ENCODE data around the gene PDE1C.

The PDE1C gene

DNA sequence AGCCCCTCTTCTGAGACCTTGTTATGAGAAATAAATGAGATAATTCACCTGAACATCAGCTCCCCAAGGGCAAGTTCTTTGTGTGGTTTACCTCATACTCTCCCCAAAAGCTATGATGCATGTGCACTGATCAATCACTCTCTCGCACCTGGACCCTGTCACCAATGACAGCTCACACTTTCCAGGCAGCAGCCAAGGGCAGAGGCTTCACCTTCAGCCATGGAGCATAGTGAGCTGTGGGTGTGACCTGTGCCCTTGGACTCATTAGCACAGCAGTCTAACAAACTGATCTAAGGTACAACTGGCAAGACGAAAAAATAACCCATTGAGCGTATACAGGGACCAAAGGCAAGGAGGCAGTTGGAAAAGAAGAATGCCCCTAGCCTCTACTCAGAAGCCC is 17.0 kb downstream of the PDE1C start:
- H3K9me3 ChIP-seq (ENCODE audit: control insufficient read depth, low read length) = no peaks in the 10 kb centered on the region
- H3K36me3 ChIP-seq (ENCODE audit: control insufficient read depth in 1 of 2, insufficient read depth in 2 of 2, low read depth in 1 of 2, low read length in 2 of 2) = peaks cover 3 to 4% of the 10 kb centered on the region in 2 experiments
- H3K23ac ChIP-seq (ENCODE audit: low read length in 2 of 2) = no peak overlapping the region
- no peak overlapping the region for H4K8ac ChIP-seq (ENCODE audit: low read length)
- H2BK12ac ChIP-seq (ENCODE audit: low read length in 2 of 2) = no peak overlapping the region
- no peak overlapping the region for H3K9ac ChIP-seq (ENCODE audit: low read length)
- H2BK120ac ChIP-seq (ENCODE audit: low read depth, low read length) = no peak overlapping the region
- H4K91ac ChIP-seq (ENCODE audit: low read length) = no peak overlapping the region
- H3K4ac ChIP-seq (ENCODE audit: low read depth in 1 of 2, low read length in 2 of 2) = no peak overlapping the region
- no peak overlapping the region for H2BK15ac ChIP-seq (ENCODE audit: low read depth, poor library complexity, severe bottlenecking)
- no peak overlapping the region for H2AFZ ChIP-seq (ENCODE audit: low read depth, low read length)
- no peak overlapping the region for H2BK5ac ChIP-seq (ENCODE audit: low read depth, low read length, poor library complexity, severe bottlenecking)
- H3K4me2 ChIP-seq (ENCODE audit: low read length, poor library complexity, severe bottlenecking) = no peak overlapping the region
- H3K79me1 ChIP-seq (replicated peaks; ENCODE audit: low read length, poor library complexity, severe bottlenecking) = peaks cover 18% of the 10 kb centered on the region
- H2AK5ac ChIP-seq (ENCODE audit: low read length, severe bottlenecking) = no peak overlapping the region
- no peaks in the 10 kb centered on the region for H3K27me3 ChIP-seq (ENCODE audit: control insufficient read depth in 1 of 2, insufficient read depth in 1 of 2, low read length in 2 of 2)
- H3K27ac ChIP-seq (ENCODE audit: low read length, poor library complexity, severe bottlenecking) = no peak overlapping the region
- 92% methylated on average over 3 of the region's 3 CpGs for WGBS
- DNase-seq = no peak
- no peak overlapping the region for H3K14ac ChIP-seq (ENCODE audit: low read length in 2 of 2)
- H3K4me1 ChIP-seq (ENCODE audit: control insufficient read depth, insufficient read depth, low read depth, low read length) = peaks cover 6% of the 10 kb centered on the region
- H3K4me3 ChIP-seq (ENCODE audit: insufficient read depth in 1 of 2, low read depth in 1 of 2, low read length in 2 of 2) = no peak overlapping the region
- no peak overlapping the region for H3K18ac ChIP-seq (ENCODE audit: low read depth in 1 of 2, low read length in 2 of 2)

- Histone ChIP-seq H3K27me3 (ENCODE audit: control insufficient read depth in 1 of 2, insufficient read depth in 1 of 2, low read length in 2 of 2) (no peaks in the 10 kb centered on the region), H3K14ac (ENCODE audit: low read length in 2 of 2) (no peak overlapping the region), H2BK120ac (ENCODE audit: low read depth, low read length) (no peak overlapping the region), H2AFZ (ENCODE audit: low read depth, low read length) (no peak overlapping the region), H4K8ac (ENCODE audit: low read length) (no peak overlapping the region), H3K23ac (ENCODE audit: low read length in 2 of 2) (no peak overlapping the region), H3K4me1 (ENCODE audit: control insufficient read depth, insufficient read depth, low read depth, low read length) (peaks cover 4% of the 10 kb centered on the region), H3K27ac (ENCODE audit: low read length, poor library complexity, severe bottlenecking) (no peak overlapping the region), H3K4ac (ENCODE audit: low read depth in 1 of 2, low read length in 2 of 2) (no peak overlapping the region), H3K4me3 (ENCODE audit: insufficient read depth in 1 of 2, low read depth in 1 of 2, low read length in 2 of 2) (no peak overlapping the region), H3K9me3 (ENCODE audit: control insufficient read depth, low read length) (no peaks in the 10 kb centered on the region), H2BK5ac (ENCODE audit: low read depth, low read length, poor library complexity, severe bottlenecking) (no peak overlapping the region), H3K4me2 (ENCODE audit: low read length, poor library complexity, severe bottlenecking) (no peak overlapping the region), H2AK5ac (ENCODE audit: low read length, severe bottlenecking) (no peak overlapping the region), H2BK15ac (ENCODE audit: low read depth, poor library complexity, severe bottlenecking) (no peak overlapping the region), H3K18ac (ENCODE audit: low read depth in 1 of 2, low read length in 2 of 2) (no peak overlapping the region), H2BK12ac (ENCODE audit: low read length in 2 of 2) (no peak overlapping the region), H3K79me1 (replicated peaks; ENCODE audit: low read length, poor library complexity, severe bottlenecking) (peaks cover 17% of the 10 kb centered on the region), H3K36me3 (ENCODE audit: control insufficient read depth in 1 of 2, insufficient read depth in 2 of 2, low read depth in 1 of 2, low read length in 2 of 2) (peaks cover 3 to 4% of the 10 kb centered on the region in 2 experiments), H4K91ac (ENCODE audit: low read length) (no peak overlapping the region), H3K9ac (ENCODE audit: low read length) (no peak overlapping the region)
- DNase-seq = no peak
- WGBS = 93% methylated on average over 5 of the region's 5 CpGs
Measured at GRCh38 chr7:32051128-32051527, 19.1 kb downstream of the PDE1C start.

DNA sequence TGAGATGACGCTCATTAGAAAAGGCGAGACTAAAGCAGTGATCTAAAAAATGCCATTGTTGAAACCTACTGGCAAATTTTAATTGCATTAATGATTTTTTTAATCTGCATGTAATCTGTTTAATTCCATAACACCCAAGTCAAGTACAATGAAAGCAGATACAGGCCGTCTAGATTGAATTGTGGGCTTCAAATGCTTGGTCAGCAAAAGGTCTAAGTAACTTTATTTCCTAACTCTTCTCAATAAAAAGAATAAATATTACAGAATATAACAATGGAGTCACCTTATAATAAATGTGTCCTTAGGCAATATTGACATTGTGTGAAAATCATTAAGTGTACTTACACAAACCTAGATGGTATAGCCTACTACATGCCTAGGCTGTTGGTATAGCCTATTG is 20.6 kb downstream of the PDE1C start:
- no peak overlapping the region for H2BK15ac ChIP-seq (ENCODE audit: low read depth, poor library complexity, severe bottlenecking)
- peaks cover 3 to 4% of the 10 kb centered on the region in 2 experiments for H3K36me3 ChIP-seq (ENCODE audit: control insufficient read depth in 1 of 2, insufficient read depth in 2 of 2, low read depth in 1 of 2, low read length in 2 of 2)
- H2AFZ ChIP-seq (ENCODE audit: low read depth, low read length) = no peak overlapping the region
- H2BK5ac ChIP-seq (ENCODE audit: low read depth, low read length, poor library complexity, severe bottlenecking) = no peak overlapping the region
- no peak overlapping the region for H2BK12ac ChIP-seq (ENCODE audit: low read length in 2 of 2)
- H3K27ac ChIP-seq (ENCODE audit: low read length, poor library complexity, severe bottlenecking) = no peak overlapping the region
- H2AK5ac ChIP-seq (ENCODE audit: low read length, severe bottlenecking) = no peak overlapping the region
- H3K23ac ChIP-seq (ENCODE audit: low read length in 2 of 2) = no peak overlapping the region
- no peak overlapping the region for H3K4me3 ChIP-seq (ENCODE audit: insufficient read depth in 1 of 2, low read depth in 1 of 2, low read length in 2 of 2)
- peaks cover 6% of the 10 kb centered on the region for H3K4me1 ChIP-seq (ENCODE audit: control insufficient read depth, insufficient read depth, low read depth, low read length)
- no peak overlapping the region for H3K4me2 ChIP-seq (ENCODE audit: low read length, poor library complexity, severe bottlenecking)
- H3K79me1 ChIP-seq (replicated peaks; ENCODE audit: low read length, poor library complexity, severe bottlenecking) = peaks cover 14% of the 10 kb centered on the region
- H4K91ac ChIP-seq (ENCODE audit: low read length) = no peak overlapping the region
- no peak overlapping the region for H4K8ac ChIP-seq (ENCODE audit: low read length)
- no peak overlapping the region for H2BK120ac ChIP-seq (ENCODE audit: low read depth, low read length)
- H3K27me3 ChIP-seq (ENCODE audit: control insufficient read depth in 1 of 2, insufficient read depth in 1 of 2, low read length in 2 of 2) = no peaks in the 10 kb centered on the region
- DNase-seq = no peak
- no peaks in the 10 kb centered on the region for H3K9me3 ChIP-seq (ENCODE audit: control insufficient read depth, low read length)
- no peak overlapping the region for H3K18ac ChIP-seq (ENCODE audit: low read depth in 1 of 2, low read length in 2 of 2)
- no peak overlapping the region for H3K4ac ChIP-seq (ENCODE audit: low read depth in 1 of 2, low read length in 2 of 2)
- no peak overlapping the region for H3K14ac ChIP-seq (ENCODE audit: low read length in 2 of 2)
- H3K9ac ChIP-seq (ENCODE audit: low read length) = no peak overlapping the region
- no CpG with 5 or more reads among the region's 3 CpGs for WGBS

- Histone ChIP-seq H3K23ac (ENCODE audit: low read length in 2 of 2) (no peak overlapping the region), H2BK5ac (ENCODE audit: low read depth, low read length, poor library complexity, severe bottlenecking) (no peak overlapping the region), H2BK12ac (ENCODE audit: low read length in 2 of 2) (no peak overlapping the region)
Measured at GRCh38 chr7:32048970-32049491, 21.2 kb downstream of the PDE1C start.

More at GRCh38 chr7:32048970-32049491, 21.2 kb downstream of the PDE1C start:
- no peak overlapping the region for H3K4me3 ChIP-seq (ENCODE audit: insufficient read depth in 1 of 2, low read depth in 1 of 2, low read length in 2 of 2)
- H3K79me1 ChIP-seq (replicated peaks; ENCODE audit: low read length, poor library complexity, severe bottlenecking) = peaks cover 9% of the 10 kb centered on the region
- no peak overlapping the region for H2BK120ac ChIP-seq (ENCODE audit: low read depth, low read length)
- no peak overlapping the region for H2AFZ ChIP-seq (ENCODE audit: low read depth, low read length)
- peaks cover 3 to 4% of the 10 kb centered on the region in 2 experiments for H3K36me3 ChIP-seq (ENCODE audit: control insufficient read depth in 1 of 2, insufficient read depth in 2 of 2, low read depth in 1 of 2, low read length in 2 of 2)
- H3K14ac ChIP-seq (ENCODE audit: low read length in 2 of 2) = no peak overlapping the region
- H2AK5ac ChIP-seq (ENCODE audit: low read length, severe bottlenecking) = no peak overlapping the region
- no peak overlapping the region for H3K9ac ChIP-seq (ENCODE audit: low read length)
- peak overlapping the region; percentile 19 for H3K27ac ChIP-seq (ENCODE audit: low read length, poor library complexity, severe bottlenecking)
- H3K27me3 ChIP-seq (ENCODE audit: control insufficient read depth in 1 of 2, insufficient read depth in 1 of 2, low read length in 2 of 2) = no peaks in the 10 kb centered on the region
- H3K4me1 ChIP-seq (ENCODE audit: control insufficient read depth, insufficient read depth, low read depth, low read length) = peaks cover 6% of the 10 kb centered on the region
- DNase-seq = peak; percentile 25
- no peak overlapping the region for H4K8ac ChIP-seq (ENCODE audit: low read length)
- H3K18ac ChIP-seq (ENCODE audit: low read depth in 1 of 2, low read length in 2 of 2) = no peak overlapping the region
- 21% methylated on average over 3 of the region's 3 CpGs for WGBS
- H3K4ac ChIP-seq (ENCODE audit: low read depth in 1 of 2, low read length in 2 of 2) = no peak overlapping the region
- H3K9me3 ChIP-seq (ENCODE audit: control insufficient read depth, low read length) = no peaks in the 10 kb centered on the region
- no peak overlapping the region for H2BK15ac ChIP-seq (ENCODE audit: low read depth, poor library complexity, severe bottlenecking)
- H3K4me2 ChIP-seq (ENCODE audit: low read length, poor library complexity, severe bottlenecking) = no peak overlapping the region
- H4K91ac ChIP-seq (ENCODE audit: low read length) = no peak overlapping the region

Measured in mesenchymal stem cell (in vitro differentiated cells and primary cell).